ENCODE data around the gene SLC35E3.

SLC35E3 gene

GRCh38 chr12:68745904-68746571, at the start of gene SLC35E3:
SLC35E3 (plus strand) TSS chr12:68746176; CDS start chr12:68746378, 202 bp downstream.
- TF ChIP-seq CTCF (IDR thresholded peaks at IDR 0.05; ENCODE audit: extremely low read depth, missing control alignments), result no peak
- DNase-seq (ENCODE audit: low spot score), result peak; percentile 94

- DNase-seq (ENCODE audit: low spot score), result no peak
These were observed 46.5 kb upstream of the SLC35E3 start for GRCh38 chr12:68699486-68699885.

GRCh38 chr12:68727776-68728175, 18.2 kb upstream of the SLC35E3 start:
- DNase-seq (ENCODE audit: low spot score), result no peak

More at GRCh38 chr12:68699486-68699885, 46.5 kb upstream of the SLC35E3 start:
- no peak for TF ChIP-seq CTCF (IDR thresholded peaks at IDR 0.05; ENCODE audit: extremely low read depth, missing control alignments)

GRCh38 chr12:68733661-68734071, 12.3 kb upstream of the SLC35E3 start:
- no peak for DNase-seq (ENCODE audit: low spot score)
- no peak for TF ChIP-seq CTCF (IDR thresholded peaks at IDR 0.05; ENCODE audit: extremely low read depth, missing control alignments)

More at GRCh38 chr12:68727776-68728175, 18.2 kb upstream of the SLC35E3 start:
- TF ChIP-seq CTCF (IDR thresholded peaks at IDR 0.05; ENCODE audit: extremely low read depth, missing control alignments), result no peak

GRCh38 chr12:68739891-68740290, 6.1 kb upstream of the SLC35E3 start:
- DNase-seq (ENCODE audit: low spot score), result no peak
- no peak for TF ChIP-seq CTCF (IDR thresholded peaks at IDR 0.05; ENCODE audit: extremely low read depth, missing control alignments)

GRCh38 chr12:68743356-68743755, 2.6 kb upstream of the SLC35E3 start:
- TF ChIP-seq CTCF (IDR thresholded peaks at IDR 0.05; ENCODE audit: extremely low read depth, missing control alignments), result no peak
- DNase-seq (ENCODE audit: low spot score), result no peak

- no peak for DNase-seq (ENCODE audit: low spot score)
- no peak for TF ChIP-seq CTCF (IDR thresholded peaks at IDR 0.05; ENCODE audit: extremely low read depth, missing control alignments)
These were observed 536 bp upstream of the SLC35E3 start for GRCh38 chr12:68745376-68745903.

All from GM20000 (cell line).